Measurements from ENCODE around the gene NLRP9.

GRCh38 chr19:55680339-55681130, 57.7 kb downstream of the NLRP9 start:
- no peak for TF ChIP-seq CTCF (IDR thresholded peaks at IDR 0.05; ENCODE audit: insufficient read depth, low read length, poor library complexity, severe bottlenecking)
- no peak for TF ChIP-seq EZH2phosphoT487 (conservative IDR thresholded peaks at IDR 0.05; ENCODE audit: low read length)
